RKO (cell line): Measurements from ENCODE around the gene RASGRF2.
"Not testable (repeated sequence)": the region's sequence is repeated elsewhere in the genome, so short reads cannot be mapped to it uniquely, and the experiment has no call there.

Source experiments
- DNase-seq: peaks from one replicate; pipeline ENCODE4 v3.0.0-alpha.2; 2016; ENCODE audit warnings: low spot score

RASGRF2 gene

GRCh38 chr5:80986382-80986781, 26.2 kb downstream of the RASGRF2 start:
- no peak for DNase-seq

GRCh38 chr5:80987078-80987766, 27.1 kb downstream of the RASGRF2 start:
- no peak for DNase-seq

- DNase-seq = no peak
Observed at GRCh38 chr5:80988419-80988935, 28.3 kb downstream of the RASGRF2 start.

GRCh38 chr5:80989883-80990282, 29.7 kb downstream of the RASGRF2 start:
- DNase-seq = no peak

GRCh38 chr5:80990527-80990926, 30.4 kb downstream of the RASGRF2 start:
- DNase-seq = no peak

GRCh38 chr5:80990971-80991370, 30.8 kb downstream of the RASGRF2 start:
- DNase-seq = no peak

GRCh38 chr5:80995908-80996307, 35.7 kb downstream of the RASGRF2 start:
- DNase-seq = no peak

GRCh38 chr5:80998590-80998979, 38.4 kb downstream of the RASGRF2 start:
- DNase-seq = no peak

GRCh38 chr5:81003811-81004386, 43.7 kb downstream of the RASGRF2 start:
- no peak for DNase-seq

GRCh38 chr5:81005708-81006107, 45.5 kb downstream of the RASGRF2 start:
- DNase-seq = no peak

GRCh38 chr5:81006231-81006630, 46.1 kb downstream of the RASGRF2 start:
- no peak for DNase-seq

- DNase-seq = no peak
Observed at GRCh38 chr5:81006947-81007636, 46.9 kb downstream of the RASGRF2 start.

- no peak for DNase-seq
Observed at GRCh38 chr5:81007637-81008027, 47.5 kb downstream of the RASGRF2 start.

GRCh38 chr5:81010336-81011169, 50.4 kb downstream of the RASGRF2 start:
- DNase-seq = no peak

- DNase-seq = no peak
Observed at GRCh38 chr5:81014348-81014747, 54.2 kb downstream of the RASGRF2 start.

- DNase-seq = no peak
Observed at GRCh38 chr5:81016116-81016515, 56.0 kb downstream of the RASGRF2 start.

GRCh38 chr5:81017320-81017719, 57.2 kb downstream of the RASGRF2 start:
- no peak for DNase-seq

GRCh38 chr5:81018608-81019007, 58.4 kb downstream of the RASGRF2 start:
- not testable (repeated sequence) for DNase-seq

- DNase-seq = no peak
Observed at GRCh38 chr5:81019748-81020147, 59.6 kb downstream of the RASGRF2 start.

- no peak for DNase-seq
Observed at GRCh38 chr5:81020478-81021167, 60.5 kb downstream of the RASGRF2 start.

GRCh38 chr5:81021486-81021885, 61.3 kb downstream of the RASGRF2 start:
- no peak for DNase-seq
